DMS 273 treated with DMSO at 0.1 percent for 48 hours (cell line): ENCODE measurements around the gene OR56A4.
"Not testable (repeated sequence)": the region's sequence is repeated elsewhere in the genome, so short reads cannot be mapped to it uniquely, and the experiment has no call there.

Experiments
- DNase-seq: peaks from one replicate; lab custom pipeline; 2025; lab: John Stamatoyannopoulos, UW

Gene OR56A4

GRCh38 chr11:5960704-5961320 is 45.9 kb downstream of the OR56A4 start:
- not testable (repeated sequence) for DNase-seq

GRCh38 chr11:5955586-5955985 is 51.2 kb downstream of the OR56A4 start:
- no peak for DNase-seq
